Stomach (tissue), 9 donors: Measurements from ENCODE around the gene B3GAT2. TPM values are rescaled to one million over a fixed set of nuclear protein-coding genes. Genes with fewer than 3 reads are reported as not detected.
"Not testable (repeated sequence)": the region's sequence is repeated elsewhere in the genome, so short reads cannot be mapped to it uniquely, and the experiment has no call there.

ENCODE experiments used
- DNase-seq, 2 donors: peaks; one replicate each; pipeline versions ENCODE4 v3.0.0 to v3.0.0-alpha.2; 2013 to 2019
- H3K27ac ChIP-seq, 5 donors: fragments of 200-600 bp in 4 of 5; sonication (generic) in 4 of 5; one replicate each; pipeline ENCODE4 v1.5.1; 2013 to 2019; ENCODE audit warnings: mild to moderate bottlenecking in 1 of 5, moderate library complexity in 1 of 5
- H3K27me3 ChIP-seq, 3 donors: fragments of 200-600 bp; sonication (generic); one replicate each; pipeline ENCODE4 v1.5.1; 2017 to 2019; ENCODE audit warnings: mixed run types in 1 of 3
- H3K36me3 ChIP-seq, 4 donors: fragments of 200-600 bp; sonication (generic); 1 replicate in 3 of 4; 2 replicates in 1 of 4; pipeline ENCODE4 v1.5.1; 2016 to 2019
- H3K4me1 ChIP-seq, 4 donors: fragments of 200-600 bp; sonication (generic); one replicate each; pipeline ENCODE4 v1.5.1; 2016 to 2019
- H3K4me3 ChIP-seq, 4 donors: fragments of 200-600 bp; sonication (generic) in 3 of 4; one replicate each; pipeline ENCODE4 v1.5.1; 2016 to 2019; ENCODE audit warnings: mild to moderate bottlenecking in 1 of 4
- H3K9me3 ChIP-seq, 4 donors: fragments of 200-600 bp; sonication (generic); one replicate each; pipeline ENCODE4 v1.5.1; 2016 to 2019
- CTCF ChIP-seq, 7 experiments: fragments of 450-650 bp in 4 of 7; fragments of 200-600 bp in 3 of 7; sonication (generic) in 3 of 7; IDR thresholded peaks; one replicate each; pipeline ENCODE4 v1.5.1; 2016 to 2019; ENCODE audit warnings: antibody characterized with exemption in 7 of 7, control low read depth in 2 of 7, mild to moderate bottlenecking in 1 of 7
- EP300 ChIP-seq: sonication (generic); formaldehyde crosslinking; IDR thresholded peaks from one replicate; pipeline ENCODE4 v1.6.1; 2017; ENCODE audit warnings: antibody characterized with exemption
- POLR2A ChIP-seq, 4 donors: fragments of 450-650 bp; IDR thresholded peaks; one replicate each; pipeline ENCODE4 v1.6.1; 2016; ENCODE audit warnings: antibody characterized with exemption in 4 of 4, control low read depth in 2 of 4, mild to moderate bottlenecking in 1 of 4, moderate library complexity in 1 of 4
- POLR2AphosphoS5 ChIP-seq, 3 donors: sonication (generic); formaldehyde crosslinking; IDR thresholded peaks; one replicate each; pipeline ENCODE4 v1.6.1; 2016; ENCODE audit warnings: antibody characterized with exemption in 3 of 3
- WGBS, 5 donors: extraction: QIAGEN DNeasy Blood & Tissue Kit in 3 of 5; methylation state at CpG; one replicate each; pipeline versions ENCODE4 v1.1.5 to v1.1.7; 2013 to 2018; 5-methylcytosine and 5-hydroxymethylcytosine counted together
- intact Hi-C: fragments of 100-400 bp; cut with DNase I; formaldehyde crosslinking; loops from one replicate; pipeline ENCODE4 v1.15.1; 2023; ENCODE audit warnings: low total_unique reads
- polyA plus RNA-seq, 3 donors: library from polyadenylated mRNA; stranded (reverse); fragments of 200-250 nt; gene quantifications; one replicate each; pipeline ENCODE4 v1.2.3, GENCODE V29; 2013
- total RNA-seq, 5 donors: library from RNA; depleted of rRNA; stranded (reverse); fragments of >200 nt; gene quantifications; one replicate each; pipeline versions ENCODE4 v1.1.0 to v1.2.3, GENCODE V29; 2014 to 2016
- donor health status: healthy with polysubstance abuse.
- donor health status: Bipolar disorder and iron deficiency.
- donor health status: healthy.

Gene B3GAT2
- total and polyA plus RNA-seq, 8 donors, result 0.06 to 1.1 (median 0.14) TPM; not detected in 4

GRCh38 chr6:70952608-70953165 lies 4.2 kb downstream of the B3GAT2 start:
- Histone ChIP-seq H3K27ac (no peak overlapping the region), H3K27me3 (peaks cover 0 to 45% (median 32%) of the 10 kb centered on the region in 3 donors), H3K9me3 (no peaks in the 10 kb centered on the region), H3K4me3 (no peak overlapping the region), H3K4me1 (peaks cover 19 to 30% (median 27%) of the 10 kb centered on the region in 4 donors), H3K36me3 (no peaks in the 10 kb centered on the region)
- intact Hi-C loops, result no loop called here
- DNase-seq, result no peak
- TF ChIP-seq POLR2AphosphoS5 (IDR thresholded peaks at IDR 0.05) (no peak), CTCF (IDR thresholded peaks at IDR 0.05) (no peak), POLR2A (IDR thresholded peaks at IDR 0.05) (no peak), EP300 (no peak)
- 57 to 78% (median 72%) methylated on average over 3 of the region's 3 CpGs for WGBS, 5 donors

- H3K9me3 ChIP-seq, H3K36me3 ChIP-seq, DNase-seq, intact Hi-C loops, H3K4me1 ChIP-seq, H3K27me3 ChIP-seq, H3K27ac ChIP-seq, H3K4me3 ChIP-seq: not testable (repeated sequence)
- WGBS, 5 donors, result 87 to 94% (median 92%) methylated on average over 6 to 10 of the region's 10 CpGs
Observed at GRCh38 chr6:70944321-70944720, 12.5 kb downstream of the B3GAT2 start.

GRCh38 chr6:70933853-70934252 lies 23.0 kb downstream of the B3GAT2 start:
- WGBS, 5 donors, result 75 to 83% (median 79%) methylated on average over 3 of the region's 3 CpGs
- DNase-seq, result no peak
- no peak for TF ChIP-seq EP300
- no peak for TF ChIP-seq CTCF (IDR thresholded peaks at IDR 0.05)
- TF ChIP-seq POLR2AphosphoS5 (IDR thresholded peaks at IDR 0.05), result no peak
- no peak for TF ChIP-seq POLR2A (IDR thresholded peaks at IDR 0.05)
- no peak overlapping the region for H3K4me3 ChIP-seq
- no peaks in the 10 kb centered on the region for H3K27me3 ChIP-seq
- H3K27ac ChIP-seq, result no peak overlapping the region
- H3K9me3 ChIP-seq, result no peaks in the 10 kb centered on the region
- H3K4me1 ChIP-seq, result no peaks in the 10 kb centered on the region
- H3K36me3 ChIP-seq, result no peaks in the 10 kb centered on the region
- intact Hi-C loops, result no loop called here

GRCh38 chr6:70905742-70906141 lies 51.1 kb downstream of the B3GAT2 start:
- whole genome bisulfite sequencing, 5 donors, result 47 to 69% (median 61%) methylated on average over 1 of the region's 1 CpG
- Histone ChIP-seq H3K27ac (no peak overlapping the region), H3K4me1 (no peaks in the 10 kb centered on the region), H3K36me3 (no peaks in the 10 kb centered on the region), H3K9me3 (no peaks in the 10 kb centered on the region), H3K4me3 (no peak overlapping the region), H3K27me3 (no peaks in the 10 kb centered on the region)
- no peak for DNase-seq
- intact Hi-C loops, result no loop called here
- TF ChIP-seq EP300 (no peak), POLR2A (IDR thresholded peaks at IDR 0.05) (no peak), CTCF (IDR thresholded peaks at IDR 0.05) (no peak), POLR2AphosphoS5 (IDR thresholded peaks at IDR 0.05) (no peak)

- Histone ChIP-seq H3K9me3 (no peaks in the 10 kb centered on the region), H3K4me3 (no peak overlapping the region), H3K27ac (no peak overlapping the region), H3K36me3 (no peaks in the 10 kb centered on the region), H3K4me1 (no peaks in the 10 kb centered on the region), H3K27me3 (no peaks in the 10 kb centered on the region)
- TF ChIP-seq POLR2A (IDR thresholded peaks at IDR 0.05) (no peak), POLR2AphosphoS5 (IDR thresholded peaks at IDR 0.05) (no peak), CTCF (IDR thresholded peaks at IDR 0.05) (no peak), EP300 (no peak)
- 52 to 81% (median 71%) methylated on average over 2 of the region's 2 CpGs for WGBS, 5 donors
- DNase-seq, result no peak
- intact Hi-C loops, result no loop called here
Observed at GRCh38 chr6:70903665-70904452, 53.0 kb downstream of the B3GAT2 start.
